PC-3 (cell line): Measurements from ENCODE around the gene ZNF358. TPM values are rescaled to one million over a fixed set of nuclear protein-coding genes. Genes with fewer than 3 reads are reported as not detected.

Experiments used
- ATAC-seq: fragments of 200-7000 bp; cut with Tn5 transposase; 2 replicates; pipeline ENCODE4 v1.9.1; 2020; ENCODE audit warnings: mild to moderate bottlenecking, moderate library complexity
- BruUV-seq: library from RNA; stranded (reverse); fragments of 400-500 nt; replicated peaks from 2 replicates; lab custom pipeline; 2021; lab: Mats Ljungman, UMichigan
- CTCF ChIA-PET: fragments of 300-600 bp; sonication (Branson Sonifier 250); formaldehyde crosslinking; loops from one replicate; lab custom pipeline; 2022; ENCODE audit warnings: antibody characterized with exemption; lab: Charles Lee
- POLR2A ChIA-PET: fragments of 300-600 bp; sonication (Branson Sonifier 250); formaldehyde crosslinking; loops from one replicate; lab custom pipeline; 2022; ENCODE audit warnings: antibody characterized with exemption; ENCODE audit not compliant: unreplicated experiment; lab: Charles Lee
- DNase-seq: peaks from one replicate; pipeline ENCODE4 v3.0.0-alpha.2; 2015
- H2AFZ ChIP-seq: fragments of 300-600 bp; sonication (generic); 2 replicates; pipeline ENCODE4 v1.6.0; 2016; ENCODE audit warnings: antibody characterized with exemption, low read length
- H3F3A ChIP-seq: fragments of 300-600 bp; sonication (generic); one replicate; pipeline ENCODE4 v1.6.0; 2017; ENCODE audit warnings: antibody characterized with exemption, low read length, control low read depth, mild to moderate bottlenecking; ENCODE audit not compliant: unreplicated experiment
- H3K27ac ChIP-seq: fragments of 300-600 bp; sonication (generic); 2 replicates; pipeline ENCODE4 v1.5.1; 2016; ENCODE audit warnings: mild to moderate bottlenecking, low read length
- H3K27me3 ChIP-seq: fragments of 300-600 bp; sonication (generic); 2 replicates; pipeline ENCODE4 v1.6.1; 2016; ENCODE audit warnings: low read length, mixed read lengths
- H3K36me3 ChIP-seq: fragments of 300-600 bp; sonication (generic); 2 replicates; pipeline ENCODE4 v1.6.1; 2016; ENCODE audit warnings: low read depth, mixed run types, low read length, mixed read lengths
- H3K4me1 ChIP-seq: fragments of 300-600 bp; sonication (generic); 2 replicates; pipeline ENCODE4 v1.5.1; 2016; ENCODE audit warnings: low read length; ENCODE audit not compliant: insufficient read depth
- H3K4me2 ChIP-seq: fragments of 300-600 bp; sonication (generic); 2 replicates; pipeline ENCODE4 v1.6.0; 2016; ENCODE audit warnings: low read length
- H3K4me3 ChIP-seq: fragments of 300-600 bp; sonication (generic); 2 replicates; pipeline ENCODE4 v1.5.1; 2016; ENCODE audit warnings: mild to moderate bottlenecking, low read length, mixed read lengths
- H3K79me2 ChIP-seq: fragments of 300-600 bp; sonication (generic); 2 replicates; pipeline ENCODE4 v1.6.1; 2017; ENCODE audit warnings: low read length, mixed read lengths
- H3K9ac ChIP-seq: fragments of 300-600 bp; sonication (generic); 2 replicates; pipeline ENCODE4 v1.6.0; 2016; ENCODE audit warnings: mild to moderate bottlenecking, low read length
- H3K9me2 ChIP-seq: fragments of 300-600 bp; sonication (generic); replicated peaks from 2 replicates; pipeline ENCODE4 v1.6.1; 2016; ENCODE audit warnings: mixed run types, low read length, mixed read lengths
- H3K9me3 ChIP-seq: fragments of 300-600 bp; sonication (generic); 2 replicates; pipeline ENCODE4 v1.6.1; 2016; ENCODE audit warnings: low read length, mixed read lengths
- H4K20me1 ChIP-seq: fragments of 300-600 bp; sonication (generic); 2 replicates; pipeline ENCODE4 v1.6.1; 2016; ENCODE audit warnings: low read length, mixed read lengths
- CTCF ChIP-seq: fragments of 300-600 bp; sonication (generic); conservative IDR thresholded peaks from 2 replicates; pipeline ENCODE4 v1.5.1; 2017; ENCODE audit warnings: antibody characterized with exemption, low read depth, mild to moderate bottlenecking, low read length
- EZH2 ChIP-seq: fragments of 300-600 bp; sonication (generic); IDR thresholded peaks from one replicate; pipeline ENCODE4 v1.6.1; 2017; ENCODE audit warnings: antibody characterized with exemption, mild to moderate bottlenecking, low read length; ENCODE audit not compliant: unreplicated experiment
- EZH2phosphoT487 ChIP-seq: fragments of 300-600 bp; sonication (generic); IDR thresholded peaks from 2 replicates; pipeline ENCODE4 v1.6.1; 2018; ENCODE audit warnings: mild to moderate bottlenecking, antibody characterized with exemption, low read length, borderline replicate concordance
- intact Hi-C: fragments of 100-400 bp; cut with micrococcal nuclease; formaldehyde crosslinking; loops from 2 replicates; pipeline ENCODE4 v1.9.0; 2023
- total RNA-seq: library from RNA; depleted of rRNA; stranded (reverse); fragments of >200 nt; gene quantifications from 2 replicates; pipeline ENCODE4 v1.2.3, GENCODE V29; 2014

Gene ZNF358
- total RNA-seq, 1 experiment from 2014 or later: 41.6 TPM

GRCh38 chr19:7521551-7522071, 5.7 kb downstream of the ZNF358 start:
- POLR2A ChIA-PET: no interaction called here
- CTCF ChIA-PET: no interaction called here

GRCh38 chr19:7522072-7522922, 6.4 kb downstream of the ZNF358 start, which contains the start of gene MCOLN1:
TSS of gene MCOLN1 (plus strand) at chr19:7522624. CDS start at chr19:7522751, 127 bp downstream.
- intact Hi-C loops: loop anchor here (1.0 kb wide), 1 partner anchor 12 kb away; no protein-coding TSS in a partner anchor
- peak within 1 kb of the TSS; percentile 69 for H3K9ac ChIP-seq
- ATAC-seq (peak; percentile 78), DNase-seq (peak; percentile 99)
- ChIA-PET CTCF (no interaction called here), POLR2A (no interaction called here)
- H4K20me1 ChIP-seq: no peaks in the 10 kb centered on the region
- no peaks in the 10 kb centered on the region for H3K27me3 ChIP-seq
- H3K4me2 ChIP-seq: peak within 1 kb of the TSS; percentile 87
- no peak within 1 kb of the TSS for H3K27ac ChIP-seq
- peak within 1 kb of the TSS; percentile 72 for H2AFZ ChIP-seq
- H3K79me2 ChIP-seq: peaks cover 13% of the 10 kb centered on the region; the same call in 1 of the 2 replicates
- no peak for TF ChIP-seq EZH2phosphoT487
- TF ChIP-seq CTCF: no peak
- no peak for TF ChIP-seq EZH2
- H3F3A ChIP-seq: no peaks in the 10 kb centered on the region
- peaks cover 13% of the 10 kb centered on the region for H3K4me1 ChIP-seq
- no TSS peak for BruUV-seq
- H3K36me3 ChIP-seq: no peaks in the 10 kb centered on the region
- no peaks in the 10 kb centered on the region for H3K9me3 ChIP-seq
- H3K9me2 ChIP-seq: no peaks in the 10 kb centered on the region
- H3K4me3 ChIP-seq: peak within 1 kb of the TSS; percentile 78

More at GRCh38 chr19:7521551-7522071, 5.7 kb downstream of the ZNF358 start:
- peaks cover 13% of the 10 kb centered on the region for H3K79me2 ChIP-seq
- H3K9me3 ChIP-seq: no peaks in the 10 kb centered on the region
- H3K36me3 ChIP-seq: no peaks in the 10 kb centered on the region
- no peaks in the 10 kb centered on the region for H3K27me3 ChIP-seq
- H3K9me2 ChIP-seq: no peaks in the 10 kb centered on the region
- H3K9ac ChIP-seq: peak overlapping the region; percentile 16
- H3K4me3 ChIP-seq: peak overlapping the region; percentile 78
- intact Hi-C loops: loop anchor here (1.0 kb wide), 1 partner anchor 13 kb away; no protein-coding TSS in a partner anchor
- DNase-seq: no peak
- H3F3A ChIP-seq: no peaks in the 10 kb centered on the region
- H4K20me1 ChIP-seq: no peaks in the 10 kb centered on the region
- H3K4me1 ChIP-seq: peaks cover 16% of the 10 kb centered on the region
- H3K27ac ChIP-seq: no peak overlapping the region
- peak overlapping the region; percentile 69 for H2AFZ ChIP-seq
- TF ChIP-seq EZH2 (no peak), CTCF (no peak), EZH2phosphoT487 (no peak)
- H3K4me2 ChIP-seq: peak overlapping the region; percentile 87
- no peak for ATAC-seq
- no TSS peak for BruUV-seq
